ENCODE data around the gene TCF15. TPM values are rescaled to one million over a fixed set of nuclear protein-coding genes. Genes with fewer than 3 reads are reported as not detected.
A peak's percentile ranks its signal among the peaks of the same experiment; 100 is the strongest.

TCF15 gene
- total RNA-seq, 6 donors from 2014 or later: 0.14 to 1.4 (median 0.39) TPM; not detected in 1

- no peak for TF ChIP-seq POLR2A (IDR thresholded peaks at IDR 0.05)
- TF ChIP-seq POLR2AphosphoS5 (IDR thresholded peaks at IDR 0.05): no peak
- TF ChIP-seq EP300 (IDR thresholded peaks at IDR 0.05): no peak
- TF ChIP-seq, protein P1, sequence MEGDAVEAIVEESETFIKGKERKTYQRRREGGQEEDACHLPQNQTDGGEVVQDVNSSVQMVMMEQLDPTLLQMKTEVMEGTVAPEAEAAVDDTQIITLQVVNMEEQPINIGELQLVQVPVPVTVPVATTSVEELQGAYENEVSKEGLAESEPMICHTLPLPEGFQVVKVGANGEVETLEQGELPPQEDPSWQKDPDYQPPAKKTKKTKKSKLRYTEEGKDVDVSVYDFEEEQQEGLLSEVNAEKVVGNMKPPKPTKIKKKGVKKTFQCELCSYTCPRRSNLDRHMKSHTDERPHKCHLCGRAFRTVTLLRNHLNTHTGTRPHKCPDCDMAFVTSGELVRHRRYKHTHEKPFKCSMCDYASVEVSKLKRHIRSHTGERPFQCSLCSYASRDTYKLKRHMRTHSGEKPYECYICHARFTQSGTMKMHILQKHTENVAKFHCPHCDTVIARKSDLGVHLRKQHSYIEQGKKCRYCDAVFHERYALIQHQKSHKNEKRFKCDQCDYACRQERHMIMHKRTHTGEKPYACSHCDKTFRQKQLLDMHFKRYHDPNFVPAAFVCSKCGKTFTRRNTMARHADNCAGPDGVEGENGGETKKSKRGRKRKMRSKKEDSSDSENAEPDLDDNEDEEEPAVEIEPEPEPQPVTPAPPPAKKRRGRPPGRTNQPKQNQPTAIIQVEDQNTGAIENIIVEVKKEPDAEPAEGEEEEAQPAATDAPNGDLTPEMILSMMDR (IDR thresholded peaks at IDR 0.05): no peak
- Histone ChIP-seq H3K36me3 (no peaks in the 10 kb centered on the region), H3K27me3 (peaks cover 0 to 22% (median 7%) of the 10 kb centered on the region in 4 donors), H3K4me1 (peaks cover 4 to 29% (median 10%) of the 10 kb centered on the region in 4 donors), H3K4me3 (peak overlapping the region in 3 of 4 donors; percentile 4 to 29 (median 14)), H3K9me3 (no peaks in the 10 kb centered on the region), H3K27ac (peak overlapping the region in 3 of 4 donors; percentile 46 to 59 (median 58))
- no peak for ATAC-seq (ENCODE audit: low FRiP score in 2 of 2)
- no peak for DNase-seq
- 12 to 26% methylated on average over 7 to 8 of the region's 8 CpGs for WGBS, 2 donors
Measured at GRCh38 chr20:611843-612185, 1.7 kb upstream of the TCF15 start.

- ATAC-seq (ENCODE audit: low FRiP score in 2 of 2) (no peak), DNase-seq (no peak)
- Histone ChIP-seq H3K9me3 (no peaks in the 10 kb centered on the region), H3K27ac (peak overlapping the region in 3 of 4 donors; percentile 46 to 59 (median 58)), H3K36me3 (no peaks in the 10 kb centered on the region), H3K4me3 (peak overlapping the region in 3 of 4 donors; percentile 4 to 29 (median 14)), H3K4me1 (peaks cover 4 to 29% (median 10%) of the 10 kb centered on the region in 4 donors), H3K27me3 (peaks cover 0 to 22% (median 7%) of the 10 kb centered on the region in 4 donors)
- WGBS, 2 donors: 26 to 31% methylated on average over 18 to 24 of the region's 24 CpGs
- TF ChIP-seq POLR2AphosphoS5 (IDR thresholded peaks at IDR 0.05) (no peak), EP300 (IDR thresholded peaks at IDR 0.05) (no peak), POLR2A (IDR thresholded peaks at IDR 0.05) (no peak)
- TF ChIP-seq, protein P1 (IDR thresholded peaks at IDR 0.05): no peak
Measured at GRCh38 chr20:611047-611842, 1.1 kb upstream of the TCF15 start.

DNA sequence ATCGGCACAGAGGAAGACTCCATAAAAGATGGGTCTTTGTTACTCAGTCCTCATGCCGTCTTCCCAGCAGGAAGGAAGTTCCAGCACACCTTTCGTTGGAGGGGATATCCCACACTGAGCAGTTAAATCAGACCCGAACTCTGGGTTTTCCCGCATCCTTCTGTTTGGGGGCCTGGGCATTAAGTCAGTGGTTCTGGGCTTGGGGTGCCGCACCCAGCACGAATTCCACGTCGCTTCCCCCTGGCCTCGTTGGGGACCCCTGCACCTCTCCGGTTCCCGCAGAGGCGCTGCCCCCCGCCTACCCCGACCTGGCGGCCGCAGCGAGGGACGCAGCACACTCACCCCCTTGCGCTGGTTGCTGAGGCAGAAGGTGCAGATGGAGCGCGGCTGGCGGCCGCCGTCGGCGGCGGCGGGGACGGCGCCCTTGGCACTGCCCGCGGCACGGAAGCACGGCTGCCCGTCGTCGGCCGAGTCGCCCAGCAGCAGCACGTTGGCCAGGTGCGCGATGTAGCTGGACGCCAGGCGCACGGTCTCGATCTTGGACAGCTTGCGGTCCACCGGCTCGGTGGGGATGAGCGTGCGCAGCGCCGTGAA is 641 bp downstream of the TCF15 start:
- H3K27ac ChIP-seq: no peak overlapping the region
- peaks cover 4 to 29% (median 10%) of the 10 kb centered on the region in 4 donors for H3K4me1 ChIP-seq
- no peaks in the 10 kb centered on the region for H3K9me3 ChIP-seq
- WGBS, 2 donors: 18 to 25% methylated on average over 5 to 20 of the region's 54 CpGs
- no peak for ATAC-seq (ENCODE audit: low FRiP score in 2 of 2)
- peak in 1 of 2 donors; percentile 78 for DNase-seq
- TF ChIP-seq POLR2AphosphoS5 (IDR thresholded peaks at IDR 0.05) (no peak), POLR2A (IDR thresholded peaks at IDR 0.05) (no peak), EP300 (IDR thresholded peaks at IDR 0.05) (no peak)
- TF ChIP-seq, protein P1 (IDR thresholded peaks at IDR 0.05): no peak
- peak overlapping the region in 3 of 4 donors; percentile 35 to 43 (median 36) for H3K4me3 ChIP-seq
- H3K36me3 ChIP-seq: no peaks in the 10 kb centered on the region
- H3K27me3 ChIP-seq: peaks cover 0 to 22% (median 7%) of the 10 kb centered on the region in 4 donors

GRCh38 chr20:608970-609369 is 1.1 kb downstream of the TCF15 start:
- Histone ChIP-seq H3K4me3 (no peak overlapping the region), H3K27ac (no peak overlapping the region), H3K4me1 (peaks cover 4 to 29% (median 10%) of the 10 kb centered on the region in 4 donors), H3K27me3 (peaks cover 0 to 22% (median 7%) of the 10 kb centered on the region in 4 donors), H3K9me3 (no peaks in the 10 kb centered on the region), H3K36me3 (no peaks in the 10 kb centered on the region)
- 57 to 71% methylated on average over 2 to 8 of the region's 8 CpGs for WGBS, 2 donors
- TF ChIP-seq POLR2A (IDR thresholded peaks at IDR 0.05) (no peak), EP300 (IDR thresholded peaks at IDR 0.05) (no peak), POLR2AphosphoS5 (IDR thresholded peaks at IDR 0.05) (no peak)
- TF ChIP-seq, protein P1 (IDR thresholded peaks at IDR 0.05): no peak
- no peak for ATAC-seq (ENCODE audit: low FRiP score in 2 of 2)
- DNase-seq: no peak

Data from upper lobe of left lung (tissue), 6 donors.